H1 (cell line): ENCODE measurements around the gene SYVN1. TPM values are rescaled to one million over a fixed set of nuclear protein-coding genes. Genes with fewer than 3 reads are reported as not detected.

ENCODE experiments used
- CEBPB ChIP-seq: IDR thresholded peaks from 2 replicates; pipeline ENCODE4 v1.6.1; 2012; ENCODE audit warnings: low read depth, low read length
- CHD1 ChIP-seq: IDR thresholded peaks from 2 replicates; pipeline ENCODE4 v1.6.1; 2012; ENCODE audit warnings: low read depth, low read length, improper control_type of control experiment
- CHD7 ChIP-seq: fragments of 300-600 bp; sonication (generic); IDR thresholded peaks from 2 replicates; pipeline ENCODE4 v1.7.1; 2012; ENCODE audit warnings: low read length, moderate library complexity, mild to moderate bottlenecking, inconsistent platforms; ENCODE audit not compliant: insufficient replicate concordance
- CREB1 ChIP-seq: IDR thresholded peaks from 2 replicates; pipeline ENCODE4 v1.6.1; 2012; ENCODE audit warnings: inconsistent platforms
- HDAC2 ChIP-seq, 2 experiments: fragments of 300-600 bp in 1 of 2; sonication (generic) in 1 of 2; IDR thresholded peaks; 2 replicates each; pipeline ENCODE4 v1.6.1; 2011 to 2012; ENCODE audit warnings: low read depth in 2 of 2, low read length in 2 of 2, mild to moderate bottlenecking in 2 of 2, moderate library complexity in 2 of 2, borderline replicate concordance in 1 of 2, inconsistent platforms in 1 of 2
- MAFK ChIP-seq: IDR thresholded peaks from 2 replicates; pipeline ENCODE4 v1.6.1; 2012; ENCODE audit warnings: low read depth, mild to moderate bottlenecking, improper control_type of control experiment, low read length
- SP4 ChIP-seq: IDR thresholded peaks from 2 replicates; pipeline ENCODE4 v1.6.1; 2012; ENCODE audit warnings: low read length, inconsistent platforms
- TAF1 ChIP-seq: IDR thresholded peaks from 2 replicates; pipeline ENCODE4 v1.6.1; 2011; ENCODE audit warnings: mild to moderate bottlenecking, low read depth, low read length
- TBP ChIP-seq: IDR thresholded peaks from 2 replicates; pipeline ENCODE4 v1.6.1; 2011; ENCODE audit warnings: low read depth, low read length, improper control_type of control experiment
- TCF12 ChIP-seq: IDR thresholded peaks from 2 replicates; pipeline ENCODE4 v1.6.1; 2011; ENCODE audit warnings: low read depth, mild to moderate bottlenecking, low read length
- YY1 ChIP-seq: IDR thresholded peaks from 2 replicates; pipeline ENCODE4 v1.6.1; 2011; ENCODE audit warnings: low read depth, mild to moderate bottlenecking, low read length
- polyA plus RNA-seq, 7 experiments: library from polyadenylated mRNA; depleted of rRNA in 3 of 7; stranded (reverse) in 5 of 7; unstranded in 2 of 7; fragments of >200 nt in 5 of 7; fragments of 200-250 nt in 2 of 7; gene quantifications; 1 replicate in 5 of 7; 2 replicates in 1 of 7; 4 replicates in 1 of 7; pipeline versions ENCODE4 v1.2.1 to v1.2.3, GENCODE V29; 2011 to 2013; ENCODE audit warnings: missing spikeins in 2 of 7, mixed read lengths in 2 of 7
- total RNA-seq: library from RNA; stranded (reverse); fragmentation: NEBNext Ultra II Directional; extraction: Animal tissue kit (Norgen Biotek cat#: 25700); gene quantifications from 2 replicates; pipeline ENCODE4 v1.2.1, GENCODE V29; 2021

The SYVN1 gene
- total and polyA plus RNA-seq, 2 of the 8 experiments (the other 6 are each of a cell fraction or from before 2014, with no cell fraction given) = 27.8 to 29.4 TPM

- TF ChIP-seq CHD7 = no peak
- peak; percentile 93 for TF ChIP-seq TAF1
- TF ChIP-seq CHD1 = no peak
- peak; percentile 76; the same call in 1 of the 2 replicates for TF ChIP-seq SP4
- peak; percentile 98 for TF ChIP-seq CREB1
- no peak for TF ChIP-seq MAFK
- TF ChIP-seq TCF12 = no peak
- peak in 1 of 2 experiments; percentile 90; a peak in 1 of 4 replicates for TF ChIP-seq HDAC2 (IDR thresholded peaks at IDR 0.05; ENCODE audit: borderline replicate concordance in 1 of 2, low read depth in 2 of 2, low read length in 2 of 2)
- peak; percentile 96 for TF ChIP-seq TBP
- TF ChIP-seq CEBPB = no peak
- TF ChIP-seq YY1 = peak; percentile 94
These were observed 12.2 kb downstream of the SYVN1 start, which contains the start of the genes FAU and MRPL49 (continued) for GRCh38 chr11:65121865-65122696.
